Measurements from ENCODE around the gene MYCL. TPM values are rescaled to one million over a fixed set of nuclear protein-coding genes. Genes with fewer than 3 reads are reported as not detected.

The MYCL gene
- total RNA-seq, 1 experiment from 2014 or later = 18.4 TPM

DNA sequence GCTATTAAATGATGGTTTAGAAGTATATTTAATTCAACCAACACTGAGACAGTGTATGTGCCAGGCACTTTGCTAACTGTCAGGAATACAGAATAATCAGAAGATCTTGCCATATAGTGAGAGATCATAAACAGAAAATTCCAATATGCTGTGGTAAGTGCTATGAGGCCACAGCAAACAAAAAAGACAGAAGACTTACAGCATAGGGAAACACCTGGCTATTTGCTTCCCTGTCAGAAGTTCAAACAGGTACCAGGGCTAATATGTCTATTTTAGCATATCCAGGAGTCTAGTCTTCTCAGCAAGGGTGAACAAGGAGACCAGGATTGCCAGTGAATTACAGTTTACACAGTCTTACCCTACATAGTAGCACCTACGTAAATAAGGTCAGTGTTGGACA is 48.8 kb downstream of the MYCL start:
- Histone ChIP-seq H2AFZ (ENCODE audit: low read length) (no peak overlapping the region), H3K18ac (ENCODE audit: insufficient read length, low read depth, low read length) (no peak overlapping the region), H3K14ac (ENCODE audit: insufficient read depth, low read length) (no peak overlapping the region), H3K56ac (ENCODE audit: insufficient read length, low read depth, low read length) (no peak overlapping the region), H3T11ph (ENCODE audit: low read length) (no peak overlapping the region), H3K9me3 (ENCODE audit: control insufficient read depth, low read depth, low read length) (no peaks in the 10 kb centered on the region), H3K27ac (ENCODE audit: insufficient read length, low read depth, low read length) (no peak overlapping the region), H3K4ac (ENCODE audit: low read depth, low read length) (no peak overlapping the region), H3K79me1 (ENCODE audit: insufficient read depth, low read depth, low read length, poor library complexity, severe bottlenecking) (peaks cover 8% of the 10 kb centered on the region), H4K8ac (replicated peaks; ENCODE audit: insufficient read length, low read depth, low read length) (no peak overlapping the region), H3K23me2 (ENCODE audit: insufficient read length, low read depth, low read length, poor library complexity, severe bottlenecking) (no peaks in the 10 kb centered on the region), H4K5ac (ENCODE audit: insufficient read length, low read depth, low read length) (no peak overlapping the region), H2BK15ac (ENCODE audit: low read depth, low read length) (no peak overlapping the region), H2BK5ac (ENCODE audit: insufficient read length, low read length) (no peak overlapping the region), H3K4me2 (ENCODE audit: insufficient read depth, insufficient read length, low read length) (no peak overlapping the region), H2BK20ac (ENCODE audit: low read depth, low read length, poor library complexity, severe bottlenecking) (no peak overlapping the region), H2AK5ac (ENCODE audit: insufficient read length, low read length) (no peak overlapping the region), H3K23ac (ENCODE audit: insufficient read length, low read depth, low read length) (no peak overlapping the region), H4K91ac (ENCODE audit: insufficient read length, low read depth, low read length) (no peak overlapping the region), H3K27me3 (ENCODE audit: insufficient read depth, low read length) (no peaks in the 10 kb centered on the region), H3K9ac (ENCODE audit: extremely low read depth, insufficient read length, low read length) (no peak overlapping the region), H3K4me1 (ENCODE audit: insufficient read depth, low read length) (no peaks in the 10 kb centered on the region), H4K20me1 (ENCODE audit: control insufficient read depth, insufficient read depth, insufficient read length) (no peaks in the 10 kb centered on the region), H3K79me2 (ENCODE audit: insufficient read depth, low read length) (no peaks in the 10 kb centered on the region), H2BK12ac (ENCODE audit: insufficient read length, low read depth, low read length) (no peak overlapping the region), H2BK120ac (ENCODE audit: low read depth, low read length, poor library complexity, severe bottlenecking) (no peak overlapping the region)
- Mint-ChIP-seq H3K27me3 (ENCODE audit: low read depth) (no peaks in the 10 kb centered on the region), H3K4me3 (no peak overlapping the region), H3K4me1 (peaks cover 5% of the 10 kb centered on the region in 2 experiments; a peak in 3 of 4 replicates), H3K36me3 (ENCODE audit: insufficient read depth in 1 of 3, low read depth in 3 of 3) (peaks cover 8 to 45% (median 38%) of the 10 kb centered on the region in 3 experiments; a peak in 6 of 7 replicates), H3K27ac (no peak overlapping the region), H3K9me3 (no peaks in the 10 kb centered on the region)
- TF ChIP-seq, protein P1, sequence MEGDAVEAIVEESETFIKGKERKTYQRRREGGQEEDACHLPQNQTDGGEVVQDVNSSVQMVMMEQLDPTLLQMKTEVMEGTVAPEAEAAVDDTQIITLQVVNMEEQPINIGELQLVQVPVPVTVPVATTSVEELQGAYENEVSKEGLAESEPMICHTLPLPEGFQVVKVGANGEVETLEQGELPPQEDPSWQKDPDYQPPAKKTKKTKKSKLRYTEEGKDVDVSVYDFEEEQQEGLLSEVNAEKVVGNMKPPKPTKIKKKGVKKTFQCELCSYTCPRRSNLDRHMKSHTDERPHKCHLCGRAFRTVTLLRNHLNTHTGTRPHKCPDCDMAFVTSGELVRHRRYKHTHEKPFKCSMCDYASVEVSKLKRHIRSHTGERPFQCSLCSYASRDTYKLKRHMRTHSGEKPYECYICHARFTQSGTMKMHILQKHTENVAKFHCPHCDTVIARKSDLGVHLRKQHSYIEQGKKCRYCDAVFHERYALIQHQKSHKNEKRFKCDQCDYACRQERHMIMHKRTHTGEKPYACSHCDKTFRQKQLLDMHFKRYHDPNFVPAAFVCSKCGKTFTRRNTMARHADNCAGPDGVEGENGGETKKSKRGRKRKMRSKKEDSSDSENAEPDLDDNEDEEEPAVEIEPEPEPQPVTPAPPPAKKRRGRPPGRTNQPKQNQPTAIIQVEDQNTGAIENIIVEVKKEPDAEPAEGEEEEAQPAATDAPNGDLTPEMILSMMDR (conservative IDR thresholded peaks at IDR 0.05) = no peak
- no CpG with 5 or more reads among the region's 1 CpG for WGBS (ENCODE audit: extremely low coverage, insufficient read length, low lambda C conversion rate)
- no peak for DNase-seq
